Hepatic stellate cell (primary cell): ENCODE results near the gene HIVEP3.

Experiments used
- DNase-seq: peaks from one replicate; pipeline ENCODE4 v3.0.0; 2011; ENCODE audit warnings: low spot score

HIVEP3 gene

GRCh38 chr1:41920658-41921057 lies 1.9 kb upstream of the HIVEP3 start:
- DNase-seq, result no peak

GRCh38 chr1:41919764-41920397 lies 1.2 kb upstream of the HIVEP3 start:
- DNase-seq, result peak; percentile 43

DNA sequence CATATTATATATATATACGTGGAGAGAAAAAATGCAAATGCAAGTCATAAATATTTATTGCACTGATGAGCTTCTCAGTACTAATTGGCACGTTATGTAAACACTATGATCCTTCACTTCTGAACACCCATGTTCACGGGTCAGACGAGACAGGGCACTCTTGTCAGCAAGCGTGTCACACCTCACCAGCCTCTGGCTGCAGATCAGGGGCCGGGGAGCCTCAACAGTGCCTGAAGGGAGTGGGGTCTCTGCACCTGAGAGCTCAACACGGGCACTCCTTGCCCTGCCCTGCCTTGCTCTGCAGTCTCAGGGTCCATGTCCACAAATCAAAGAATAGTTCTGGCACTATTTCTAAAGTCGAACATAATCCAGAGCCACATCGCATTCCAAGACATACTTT lies 409 bp upstream of the HIVEP3 start:
- no peak for DNase-seq

- DNase-seq, result peak; percentile 22
Measured at GRCh38 chr1:41917835-41918449, 780 bp downstream of the HIVEP3 start.

- no peak for DNase-seq
Measured at GRCh38 chr1:41917076-41917475, 1.6 kb downstream of the HIVEP3 start.

DNA sequence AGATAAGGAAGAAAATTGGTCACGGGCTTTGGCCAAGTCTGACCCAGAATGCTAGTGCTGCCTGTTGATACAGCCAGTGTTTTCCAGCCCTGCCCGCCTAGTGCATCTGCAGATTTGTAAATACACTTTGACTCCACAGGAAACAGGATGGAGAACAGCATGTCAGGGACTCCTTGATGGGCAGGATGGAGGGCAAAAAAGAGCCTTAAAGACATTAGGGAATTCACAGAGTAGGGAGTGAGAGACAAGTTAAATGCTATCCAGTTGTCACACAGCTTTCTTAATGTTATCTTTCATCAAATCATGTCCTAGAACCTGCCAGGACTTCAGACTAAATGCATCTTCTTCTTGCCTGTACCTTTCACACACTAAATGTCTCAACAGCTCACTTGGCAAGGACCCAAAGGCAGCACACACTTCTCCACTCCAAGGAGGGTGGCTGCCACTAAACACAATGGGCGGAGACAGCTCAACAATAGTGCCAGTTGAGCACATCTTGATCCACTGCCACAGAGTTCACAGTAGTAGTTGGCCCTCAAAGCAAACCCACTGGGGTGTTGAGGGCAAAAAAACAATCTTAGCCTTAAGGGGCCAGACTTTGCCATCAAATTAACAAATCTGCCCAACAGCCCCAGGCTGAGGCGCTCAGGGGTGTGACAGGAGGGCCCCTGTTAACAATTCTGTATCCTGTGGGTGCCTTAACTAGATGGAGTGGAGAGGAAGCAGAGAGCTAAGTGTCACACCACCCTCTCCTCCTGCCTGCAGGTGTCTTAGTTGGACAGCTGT lies 2.7 kb downstream of the HIVEP3 start:
- no peak for DNase-seq

GRCh38 chr1:41914516-41914915 lies 4.2 kb downstream of the HIVEP3 start:
- no peak for DNase-seq

DNA sequence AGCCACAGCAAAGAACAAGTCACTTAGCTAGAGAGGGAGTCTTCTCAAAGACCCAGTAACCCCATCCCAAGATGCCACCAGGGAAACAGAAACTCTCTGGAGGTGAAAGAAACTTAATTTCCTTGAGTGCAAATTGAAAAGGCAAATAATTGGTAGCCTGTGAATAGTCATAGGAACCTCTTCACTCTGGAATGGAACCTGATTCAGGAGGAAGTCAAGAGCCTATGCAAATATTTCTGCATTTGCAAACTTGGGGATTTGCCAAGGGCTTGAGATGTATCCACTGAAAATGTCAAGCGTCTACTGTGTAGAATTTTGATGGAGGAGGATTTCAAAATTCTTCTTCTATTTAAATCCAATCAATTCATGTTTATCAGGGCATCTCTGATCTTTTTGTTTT lies 5.7 kb downstream of the HIVEP3 start:
- no peak for DNase-seq

- DNase-seq, result no peak
Measured at GRCh38 chr1:41908288-41908895, 10.3 kb downstream of the HIVEP3 start.

- no peak for DNase-seq
Measured at GRCh38 chr1:41907446-41907845, 11.3 kb downstream of the HIVEP3 start.

GRCh38 chr1:41906943-41907342 lies 11.8 kb downstream of the HIVEP3 start:
- DNase-seq, result no peak

DNA sequence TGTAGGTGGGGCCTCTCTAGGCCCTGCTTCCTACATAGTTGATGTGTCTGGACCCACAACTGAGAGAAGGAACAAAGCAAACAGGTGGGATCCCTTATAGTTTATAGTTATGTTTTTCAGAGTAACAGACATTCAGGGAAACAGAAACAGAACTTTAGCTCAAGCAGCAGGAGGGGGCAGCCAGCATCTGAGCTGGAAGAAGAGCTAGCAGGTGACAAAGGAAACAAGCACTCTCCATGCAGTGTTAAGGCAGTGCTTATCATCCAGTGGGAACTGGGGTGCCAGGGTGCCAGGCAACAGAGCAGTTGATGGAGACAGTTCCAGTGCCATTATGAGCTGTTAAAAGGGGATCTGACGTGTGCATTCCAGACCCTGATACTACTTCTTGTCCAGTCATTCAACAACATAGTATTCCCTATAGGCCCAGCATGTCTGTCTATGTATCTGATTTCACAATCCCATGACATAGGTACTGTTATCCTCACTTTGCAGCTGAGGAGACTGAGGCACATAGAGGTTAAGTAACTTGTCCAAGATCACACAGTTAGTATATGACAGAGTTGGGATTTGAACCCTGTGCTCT lies 13.5 kb downstream of the HIVEP3 start:
- no peak for DNase-seq

DNA sequence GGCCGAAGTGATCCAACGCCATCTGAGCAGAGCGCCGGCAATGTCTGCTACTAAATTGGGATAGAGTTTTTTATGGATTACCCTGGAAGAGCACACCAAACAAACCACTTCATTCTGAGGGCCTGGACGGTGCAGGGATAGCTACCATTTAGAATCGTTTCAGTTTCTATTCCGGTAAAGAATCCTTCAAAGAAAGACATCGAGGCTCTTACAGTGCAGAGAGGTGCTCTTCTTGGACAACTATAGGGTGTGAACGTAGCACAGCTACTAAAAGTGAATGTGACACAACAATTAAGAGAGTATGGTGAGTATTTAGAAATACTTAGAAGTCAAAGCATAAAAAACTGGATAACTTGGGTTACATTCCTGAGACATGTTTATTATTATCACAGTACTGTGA lies 16.1 kb downstream of the HIVEP3 start:
- DNase-seq, result no peak

DNA sequence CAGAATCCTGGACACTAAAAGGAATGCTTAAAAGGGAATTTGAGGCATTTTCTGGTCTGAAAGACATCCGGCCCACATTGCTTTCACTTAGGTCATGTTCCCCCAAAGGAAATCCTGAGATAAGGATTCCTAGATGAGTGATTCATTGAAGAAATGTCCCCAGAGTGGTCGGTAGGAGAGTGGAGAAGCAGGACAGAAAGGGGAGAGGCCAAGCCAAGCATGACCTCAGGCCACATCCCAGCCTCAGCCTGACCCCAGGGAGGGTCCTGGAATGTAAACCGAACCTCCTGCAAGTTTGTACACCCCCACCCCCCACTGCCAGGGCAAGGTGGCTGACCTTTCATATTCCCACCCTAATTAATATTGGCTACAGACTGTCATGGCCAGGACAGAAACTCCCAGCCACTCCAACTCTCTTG lies 16.6 kb downstream of the HIVEP3 start:
- peak; percentile 80 for DNase-seq

DNA sequence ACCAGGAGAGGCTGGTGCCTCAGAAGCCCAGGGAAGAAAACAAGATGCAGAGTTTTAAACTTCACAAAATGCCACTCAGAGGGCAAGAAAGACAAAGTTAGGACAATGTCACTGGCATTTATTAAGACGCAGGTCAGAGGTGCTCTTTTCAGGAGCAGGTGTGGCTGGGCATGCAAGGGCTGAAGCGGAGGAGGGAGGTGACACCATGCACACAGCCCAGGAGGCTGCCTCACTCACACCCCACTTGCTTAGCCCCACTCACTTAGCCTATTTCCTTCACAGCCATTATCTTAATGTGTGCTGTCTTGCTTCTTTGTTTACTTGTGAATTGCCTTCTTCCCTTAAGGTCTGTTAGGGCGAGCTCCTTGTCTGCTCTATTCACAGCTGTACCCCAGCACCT lies 17.2 kb downstream of the HIVEP3 start:
- no peak for DNase-seq

- peak; percentile 60 for DNase-seq
Measured at GRCh38 chr1:41900603-41901444, 17.9 kb downstream of the HIVEP3 start.

DNA sequence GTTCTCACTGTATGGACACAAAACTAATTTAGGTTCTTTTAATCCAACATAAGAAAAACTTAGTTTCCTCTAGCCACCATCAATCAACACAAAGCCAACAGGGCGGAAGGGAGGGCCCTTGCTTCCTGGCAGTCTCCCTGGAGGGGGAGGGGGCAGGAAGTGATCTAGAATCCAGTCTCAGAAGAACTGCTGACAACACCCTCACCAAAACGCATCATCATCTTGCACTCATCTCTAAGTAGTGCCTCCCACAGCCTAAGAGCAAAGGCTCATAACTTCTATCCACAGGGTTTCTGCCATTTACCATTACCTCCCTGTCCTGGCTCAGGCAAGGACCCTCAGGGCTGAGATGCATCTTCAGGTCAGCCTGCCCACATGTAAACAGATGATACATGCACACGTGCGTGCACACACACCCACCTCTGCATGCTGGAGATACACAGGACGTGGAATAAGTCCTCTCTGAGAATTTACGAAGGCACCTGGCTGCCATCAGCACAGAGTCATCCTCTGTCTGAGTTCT lies 20.5 kb downstream of the HIVEP3 start:
- DNase-seq, result peak; percentile 29

DNA sequence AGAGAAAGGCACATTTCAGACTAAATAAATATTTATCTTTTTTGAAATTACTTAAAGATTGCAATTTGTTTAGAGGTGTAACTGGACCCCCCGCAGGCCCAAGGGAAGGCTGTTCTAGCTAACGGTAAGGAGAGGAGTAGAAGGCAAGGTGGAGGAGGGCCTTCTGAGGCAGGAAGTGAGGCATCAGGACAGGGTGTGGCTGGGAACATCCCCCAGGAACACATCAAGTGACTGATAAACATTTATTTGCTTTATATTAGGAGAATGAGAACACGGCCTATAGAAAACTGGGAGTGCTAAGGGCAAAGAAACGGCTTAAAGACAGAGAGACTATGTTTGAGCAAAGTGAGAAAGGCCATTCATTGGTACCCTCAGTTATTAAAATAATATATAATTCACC lies 23.2 kb downstream of the HIVEP3 start:
- no peak for DNase-seq

DNA sequence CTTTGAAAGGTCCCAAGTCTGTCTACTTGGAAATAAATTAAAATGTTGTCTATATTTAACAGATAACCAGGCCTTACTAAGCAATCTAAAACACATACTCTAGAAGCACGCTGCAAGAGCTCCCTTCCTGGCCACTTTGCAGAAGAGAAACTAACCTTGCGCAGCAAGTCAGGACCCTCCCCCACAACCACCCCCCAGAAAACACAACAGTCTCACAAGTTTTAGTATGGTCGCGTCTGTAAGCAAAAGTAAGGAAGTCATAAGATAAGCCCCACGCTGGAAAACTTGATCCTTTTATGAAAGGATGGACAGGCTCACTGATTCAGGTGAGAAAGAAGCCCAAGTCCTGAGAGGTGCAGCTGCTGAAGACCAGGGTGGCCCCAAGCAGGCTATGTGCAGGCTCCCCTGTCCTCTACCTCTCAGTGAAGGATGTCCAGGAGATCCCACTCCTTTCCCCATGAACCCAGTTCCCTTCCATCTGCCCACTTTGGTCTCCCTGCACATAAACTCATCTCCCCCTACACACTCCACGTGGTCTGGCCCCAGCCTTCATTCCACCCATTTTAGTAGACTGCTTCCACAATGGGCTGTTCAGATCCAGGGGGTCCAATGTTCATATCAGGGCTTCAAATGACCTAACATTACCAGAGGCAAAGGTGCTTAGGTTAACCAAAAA lies 23.8 kb downstream of the HIVEP3 start:
- DNase-seq, result no peak

GRCh38 chr1:41894101-41894807 lies 24.5 kb downstream of the HIVEP3 start:
- DNase-seq, result no peak
